Left ventricle myocardium inferior (tissue), 1 donor: ENCODE results near the gene CCDC40. TPM values are rescaled to one million over a fixed set of nuclear protein-coding genes. Genes with fewer than 3 reads are reported as not detected.

Experiments used
- DNase-seq: peaks from one replicate; pipeline ENCODE4 v3.0.0-alpha.2; 2020
- H3K27ac ChIP-seq: fragments of 200-600 bp; replicated peaks from 2 replicates; pipeline ENCODE4 v1.8.0; 2021
- H3K27me3 ChIP-seq: fragments of 200-600 bp; 2 replicates; pipeline ENCODE4 v1.8.0; 2021; ENCODE audit warnings: low read depth
- H3K36me3 ChIP-seq: fragments of 200-600 bp; 2 replicates; pipeline ENCODE4 v1.8.0; 2021
- H3K4me1 ChIP-seq: fragments of 200-600 bp; 2 replicates; pipeline ENCODE4 v1.8.0; 2021
- H3K4me3 ChIP-seq: fragments of 200-600 bp; 2 replicates; pipeline ENCODE4 v1.8.0; 2021; ENCODE audit warnings: mild to moderate bottlenecking, moderate library complexity
- H3K9me3 ChIP-seq: fragments of 200-600 bp; replicated peaks from 2 replicates; pipeline ENCODE4 v1.8.0; 2021
- CTCF ChIP-seq: fragments of 200-600 bp; IDR thresholded peaks from 2 replicates; pipeline ENCODE4 v1.8.0; 2021; ENCODE audit warnings: antibody characterized with exemption, mild to moderate bottlenecking, borderline replicate concordance
- intact Hi-C: fragments of 100-400 bp; cut with micrococcal nuclease; formaldehyde crosslinking; loops from one replicate; pipeline ENCODE4 v1.11.0; 2022
- total RNA-seq: library from RNA; stranded (reverse); fragmentation: NEBNext Ultra II Directional; extraction: Animal tissue kit (Norgen Biotek cat#: 25700); gene quantifications from one replicate; pipeline ENCODE4 v1.2.1, GENCODE V29; 2021
- donor health status: DM: no; HTN: yes; CAD: no; lungs with severe emphysema.

Gene CCDC40
- total RNA-seq, 1 donor from 2014 or later: 7.7 TPM

GRCh38 chr17:80051681-80052080 is 15.2 kb downstream of the CCDC40 start:
- DNase-seq: no peak
- intact Hi-C loops: no loop called here
- H3K27me3 ChIP-seq: no peaks in the 10 kb centered on the region
- TF ChIP-seq CTCF: no peak
- no peaks in the 10 kb centered on the region for H3K9me3 ChIP-seq
- peaks cover 25% of the 10 kb centered on the region for H3K36me3 ChIP-seq
- H3K4me1 ChIP-seq: peaks cover 4% of the 10 kb centered on the region
- no peak overlapping the region for H3K4me3 ChIP-seq
- no peak overlapping the region for H3K27ac ChIP-seq

- TF ChIP-seq CTCF: no peak
- no peaks in the 10 kb centered on the region for H3K9me3 ChIP-seq
- peaks cover 4% of the 10 kb centered on the region for H3K4me1 ChIP-seq
- H3K36me3 ChIP-seq: peaks cover 16% of the 10 kb centered on the region
- no peaks in the 10 kb centered on the region for H3K27me3 ChIP-seq
- H3K4me3 ChIP-seq: no peak overlapping the region
- no peak overlapping the region for H3K27ac ChIP-seq
- no peak for DNase-seq
- intact Hi-C loops: no loop called here
These were observed 16.7 kb downstream of the CCDC40 start for GRCh38 chr17:80053102-80053501.

GRCh38 chr17:80055597-80055996 is 19.2 kb downstream of the CCDC40 start:
- TF ChIP-seq CTCF: no peak
- Histone ChIP-seq H3K9me3 (no peaks in the 10 kb centered on the region), H3K27ac (no peak overlapping the region), H3K4me1 (peaks cover 4% of the 10 kb centered on the region), H3K36me3 (peaks cover 11% of the 10 kb centered on the region), H3K27me3 (no peaks in the 10 kb centered on the region), H3K4me3 (no peak overlapping the region)
- no peak for DNase-seq
- intact Hi-C loops: no loop called here

DNA sequence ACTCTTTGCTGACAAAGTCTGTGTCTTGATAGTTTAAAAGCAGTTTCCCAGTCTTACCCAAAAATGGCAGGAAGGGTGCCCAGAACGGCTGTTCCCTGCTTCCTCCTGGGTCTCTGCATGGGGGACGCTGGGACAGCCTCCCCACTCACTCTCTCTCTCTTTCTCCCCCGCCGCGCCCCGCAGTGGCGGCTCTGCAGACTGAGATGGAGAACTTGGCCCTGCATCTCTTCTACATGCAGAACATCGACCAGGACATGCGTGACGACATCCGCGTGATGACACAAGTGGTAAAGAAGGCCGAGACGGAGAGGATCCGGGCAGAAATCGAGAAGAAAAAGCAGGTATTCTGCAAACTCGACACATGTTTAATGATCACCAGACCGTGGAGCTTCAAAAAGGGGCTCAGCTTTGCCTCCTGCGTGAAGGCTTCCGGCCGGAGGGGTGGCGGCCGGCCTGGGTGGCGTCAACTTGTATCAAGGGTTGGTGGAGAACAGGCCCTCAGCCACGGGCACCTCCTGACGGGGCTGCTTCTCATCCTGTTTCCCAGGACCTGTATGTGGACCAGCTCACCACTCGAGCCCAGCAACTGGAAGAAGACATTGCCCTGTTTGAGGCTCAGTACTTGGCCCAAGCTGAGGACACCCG is 22.0 kb downstream of the CCDC40 start:
- no peak for TF ChIP-seq CTCF
- peaks cover 5% of the 10 kb centered on the region for H3K36me3 ChIP-seq
- no peak overlapping the region for H3K4me3 ChIP-seq
- H3K9me3 ChIP-seq: no peaks in the 10 kb centered on the region
- DNase-seq: no peak
- no peak overlapping the region for H3K27ac ChIP-seq
- H3K27me3 ChIP-seq: no peaks in the 10 kb centered on the region
- intact Hi-C loops: no loop called here
- peaks cover 4% of the 10 kb centered on the region for H3K4me1 ChIP-seq

DNA sequence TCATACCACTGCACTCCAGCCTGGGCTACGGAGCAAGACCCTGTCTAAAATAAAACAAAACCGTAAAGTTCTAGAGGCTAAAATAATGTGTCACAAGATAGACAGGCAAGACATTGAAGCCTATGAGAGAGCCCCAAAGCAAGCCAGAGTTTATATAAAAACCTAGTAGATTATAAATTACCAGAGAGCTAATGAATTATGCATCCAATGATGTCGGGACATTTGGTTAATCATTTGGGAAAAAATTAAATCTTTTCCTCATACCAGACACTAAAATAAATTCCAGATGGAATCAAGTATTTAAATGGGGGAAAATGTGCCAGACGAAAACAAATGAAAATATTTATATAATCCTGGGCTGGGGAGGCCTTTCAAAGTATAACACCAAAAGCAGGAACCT is 24.2 kb downstream of the CCDC40 start:
- Histone ChIP-seq H3K4me3 (no peak overlapping the region), H3K27me3 (no peaks in the 10 kb centered on the region), H3K36me3 (peaks cover 5% of the 10 kb centered on the region), H3K9me3 (no peaks in the 10 kb centered on the region), H3K4me1 (no peaks in the 10 kb centered on the region), H3K27ac (no peak overlapping the region)
- intact Hi-C loops: no loop called here
- no peak for TF ChIP-seq CTCF
- DNase-seq: no peak
